CD14-positive monocyte (primary cell): ENCODE data around the gene CD46. TPM values are rescaled to one million over a fixed set of nuclear protein-coding genes. Genes with fewer than 3 reads are reported as not detected.
"Not testable (repeated sequence)": the region's sequence is repeated elsewhere in the genome, so short reads cannot be mapped to it uniquely, and the experiment has no call there.

Source experiments
- DNase-seq, 3 donors: peaks; one replicate each; pipeline ENCODE4 v3.0.0-alpha.2; 2011 to 2022
- H2AFZ ChIP-seq: 2 replicates; pipeline ENCODE4 v1.6.0; 2012; ENCODE audit warnings: mild to moderate bottlenecking, low read depth, low read length, inconsistent platforms; ENCODE audit not compliant: insufficient read depth, poor library complexity, severe bottlenecking
- H3K27ac ChIP-seq, 2 donors: 1 replicate in 1 of 2; 2 replicates in 1 of 2; pipeline ENCODE4 v1.5.1; 2012 to 2013; ENCODE audit warnings: low read length in 2 of 2, control low read depth in 1 of 2, inconsistent platforms in 1 of 2, low read depth in 1 of 2, mild to moderate bottlenecking in 1 of 2
- H3K27me3 ChIP-seq, 2 donors: one replicate each; pipeline versions ENCODE4 v1.6.0 to v1.6.1; 2011 to 2013; ENCODE audit warnings: low read length in 2 of 2; ENCODE audit not compliant: control insufficient read depth in 2 of 2, insufficient read depth in 2 of 2
- H3K36me3 ChIP-seq, 2 donors: replicated peaks in 1 of 2; 1 replicate in 1 of 2; 2 replicates in 1 of 2; pipeline versions ENCODE4 v1.5.1 to v1.6.1; 2012 to 2013; ENCODE audit warnings: low read length in 2 of 2, control low read depth in 1 of 2, inconsistent platforms in 1 of 2, mild to moderate bottlenecking in 1 of 2; ENCODE audit not compliant: insufficient read depth in 2 of 2, control insufficient read depth in 1 of 2
- H3K4me1 ChIP-seq, 2 donors: 1 replicate in 1 of 2; 2 replicates in 1 of 2; pipeline versions ENCODE4 v1.5.1 to v1.6.1; 2012 to 2013; ENCODE audit warnings: low read length in 2 of 2, control low read depth in 1 of 2, inconsistent platforms in 1 of 2, mild to moderate bottlenecking in 1 of 2, moderate library complexity in 1 of 2; ENCODE audit not compliant: insufficient read depth in 2 of 2, control insufficient read depth in 1 of 2
- H3K4me2 ChIP-seq: replicated peaks from 2 replicates; pipeline ENCODE3; 2012; ENCODE audit warnings: low read length, moderate library complexity, mild to moderate bottlenecking; ENCODE audit not compliant: poor library complexity, severe bottlenecking; ENCODE audit errors: extremely low read depth
- H3K4me3 ChIP-seq, 3 experiments: fragments of 200-600 bp in 1 of 3; sonication (generic) in 1 of 3; replicated peaks in 1 of 3; 1 replicate in 2 of 3; 2 replicates in 1 of 3; pipeline ENCODE4 v1.5.1; 2011 to 2013; ENCODE audit warnings: low read length in 3 of 3, mild to moderate bottlenecking in 3 of 3, control low read depth in 2 of 3, low read depth in 2 of 3, inconsistent platforms in 1 of 3, moderate library complexity in 1 of 3
- H3K79me2 ChIP-seq: 2 replicates; pipeline ENCODE4 v1.6.0; 2012; ENCODE audit warnings: mild to moderate bottlenecking, control low read depth, inconsistent platforms, low read length, moderate library complexity; ENCODE audit not compliant: insufficient read depth
- H3K9ac ChIP-seq: 2 replicates; pipeline ENCODE4 v1.6.0; 2017; ENCODE audit warnings: low read length, mild to moderate bottlenecking; ENCODE audit not compliant: insufficient read depth, poor library complexity, severe bottlenecking
- H3K9me3 ChIP-seq, 2 donors: replicated peaks in 1 of 2; 1 replicate in 1 of 2; 2 replicates in 1 of 2; pipeline versions ENCODE4 v1.5.1 to v1.6.1; 2012 to 2013; ENCODE audit warnings: low read length in 2 of 2, control low read depth in 1 of 2; ENCODE audit not compliant: control insufficient read depth in 1 of 2, insufficient read depth in 1 of 2
- H4K20me1 ChIP-seq: 2 replicates; pipeline ENCODE4 v1.6.0; 2012; ENCODE audit warnings: mild to moderate bottlenecking, low read length, control low read depth, moderate library complexity; ENCODE audit not compliant: insufficient read depth
- H3K27ac Mint-ChIP-seq, 7 donors: one replicate each; pipeline ENCODE4 v1.8.0; 2020; ENCODE audit warnings: mild to moderate bottlenecking in 7 of 7, mixed read lengths in 7 of 7, moderate library complexity in 6 of 7, inconsistent platforms in 2 of 7
- H3K27me3 Mint-ChIP-seq, 3 donors: one replicate each; pipeline ENCODE4 v1.8.0; 2021 to 2022; ENCODE audit warnings: low read depth in 3 of 3, mild to moderate bottlenecking in 3 of 3, mixed read lengths in 3 of 3, moderate library complexity in 3 of 3, inconsistent platforms in 1 of 3
- H3K36me3 Mint-ChIP-seq, 2 donors: one replicate each; pipeline ENCODE4 v1.8.0; 2020; ENCODE audit warnings: mixed read lengths in 2 of 2, inconsistent platforms in 1 of 2, mild to moderate bottlenecking in 1 of 2
- H3K4me1 Mint-ChIP-seq: one replicate; pipeline ENCODE4 v1.8.0; 2020; ENCODE audit warnings: mild to moderate bottlenecking, mixed read lengths
- H3K4me3 Mint-ChIP-seq, 2 donors: one replicate each; pipeline ENCODE4 v1.8.0; 2020; ENCODE audit warnings: mild to moderate bottlenecking in 2 of 2, mixed read lengths in 2 of 2, moderate library complexity in 1 of 2
- H3K9me3 Mint-ChIP-seq, 7 donors: one replicate each; pipeline ENCODE4 v1.8.0; 2020 to 2022; ENCODE audit warnings: mixed read lengths in 7 of 7, mild to moderate bottlenecking in 6 of 7, moderate library complexity in 6 of 7, inconsistent platforms in 2 of 7
- WGBS: methylation state at CpG from one replicate; pipeline ENCODE4 v1.1.5; 2013; ENCODE audit warnings: missing lambda C conversion rate; ENCODE audit not compliant: insufficient coverage; 5-methylcytosine and 5-hydroxymethylcytosine counted together
- intact Hi-C, 2 donors: fragments of 100-400 bp; cut with micrococcal nuclease; formaldehyde crosslinking; loops; one replicate each; pipeline versions ENCODE4 v1.15.0 to v1.15.1; 2023
- polyA plus RNA-seq, 3 donors: library from polyadenylated mRNA; depleted of rRNA in 1 of 3; unstranded in 2 of 3; stranded (reverse) in 1 of 3; fragments of 300-500 nt in 2 of 3; fragments of >200 nt in 1 of 3; fragmentation: Illumina TruSeq in 2 of 3; gene quantifications; 1 replicate in 2 of 3; 2 replicates in 1 of 3; pipeline ENCODE4 v1.2.3, GENCODE V29; 2012 to 2021
- TF ChIP-seq, protein P1 (sequence below): fragments of 200-600 bp; IDR thresholded peaks from one replicate; pipeline ENCODE4 v1.8.0; 2022; ENCODE audit warnings: antibody characterized with exemption, mild to moderate bottlenecking

CD46 gene
- polyA plus RNA-seq, 3 donors = 139 to 259 (median 210) TPM

DNA sequence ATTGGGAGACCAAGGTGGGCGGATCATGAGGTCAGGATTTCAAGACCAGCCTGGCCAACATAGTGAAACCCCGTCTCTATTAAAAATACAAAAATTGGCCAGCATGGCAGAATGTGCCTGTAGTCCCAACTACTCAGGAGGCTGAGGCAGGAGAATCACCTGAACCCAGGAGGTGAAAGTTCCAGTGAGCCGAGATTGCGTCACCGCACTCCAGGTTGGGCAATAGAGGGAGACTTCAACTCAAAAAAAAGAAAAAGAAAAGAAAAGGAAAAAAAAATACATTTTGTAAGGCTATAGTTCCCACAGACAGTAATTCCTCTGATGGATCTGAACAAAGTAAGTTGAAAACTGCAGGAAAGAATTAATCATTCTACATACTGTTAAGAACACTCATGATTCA lies 48.1 kb upstream of the CD46 start:
- Mint-ChIP-seq H3K4me3 (no peak overlapping the region), H3K9me3 (peaks cover 0 to 3% (median 0%) of the 10 kb centered on the region in 7 donors), H3K27me3 (peaks cover 0 to 2% (median 2%) of the 10 kb centered on the region in 3 donors), H3K36me3 (no peaks in the 10 kb centered on the region), H3K27ac (no peak overlapping the region), H3K4me1 (peaks cover 5% of the 10 kb centered on the region)
- no peak for DNase-seq
- Histone ChIP-seq H4K20me1 (no peaks in the 10 kb centered on the region), H3K4me3 (no peak overlapping the region), H3K9ac (no peak overlapping the region), H3K27me3 (no peaks in the 10 kb centered on the region), H3K4me1 (no peaks in the 10 kb centered on the region), H3K27ac (no peak overlapping the region), H3K4me2 (no peak overlapping the region), H3K79me2 (no peaks in the 10 kb centered on the region), H3K36me3 (no peaks in the 10 kb centered on the region), H2AFZ (no peak overlapping the region), H3K9me3 (no peaks in the 10 kb centered on the region)
- intact Hi-C loops = no loop called here
- WGBS = 96% methylated on average over 2 of the region's 5 CpGs
- TF ChIP-seq, protein P1, sequence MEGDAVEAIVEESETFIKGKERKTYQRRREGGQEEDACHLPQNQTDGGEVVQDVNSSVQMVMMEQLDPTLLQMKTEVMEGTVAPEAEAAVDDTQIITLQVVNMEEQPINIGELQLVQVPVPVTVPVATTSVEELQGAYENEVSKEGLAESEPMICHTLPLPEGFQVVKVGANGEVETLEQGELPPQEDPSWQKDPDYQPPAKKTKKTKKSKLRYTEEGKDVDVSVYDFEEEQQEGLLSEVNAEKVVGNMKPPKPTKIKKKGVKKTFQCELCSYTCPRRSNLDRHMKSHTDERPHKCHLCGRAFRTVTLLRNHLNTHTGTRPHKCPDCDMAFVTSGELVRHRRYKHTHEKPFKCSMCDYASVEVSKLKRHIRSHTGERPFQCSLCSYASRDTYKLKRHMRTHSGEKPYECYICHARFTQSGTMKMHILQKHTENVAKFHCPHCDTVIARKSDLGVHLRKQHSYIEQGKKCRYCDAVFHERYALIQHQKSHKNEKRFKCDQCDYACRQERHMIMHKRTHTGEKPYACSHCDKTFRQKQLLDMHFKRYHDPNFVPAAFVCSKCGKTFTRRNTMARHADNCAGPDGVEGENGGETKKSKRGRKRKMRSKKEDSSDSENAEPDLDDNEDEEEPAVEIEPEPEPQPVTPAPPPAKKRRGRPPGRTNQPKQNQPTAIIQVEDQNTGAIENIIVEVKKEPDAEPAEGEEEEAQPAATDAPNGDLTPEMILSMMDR = no peak

DNA sequence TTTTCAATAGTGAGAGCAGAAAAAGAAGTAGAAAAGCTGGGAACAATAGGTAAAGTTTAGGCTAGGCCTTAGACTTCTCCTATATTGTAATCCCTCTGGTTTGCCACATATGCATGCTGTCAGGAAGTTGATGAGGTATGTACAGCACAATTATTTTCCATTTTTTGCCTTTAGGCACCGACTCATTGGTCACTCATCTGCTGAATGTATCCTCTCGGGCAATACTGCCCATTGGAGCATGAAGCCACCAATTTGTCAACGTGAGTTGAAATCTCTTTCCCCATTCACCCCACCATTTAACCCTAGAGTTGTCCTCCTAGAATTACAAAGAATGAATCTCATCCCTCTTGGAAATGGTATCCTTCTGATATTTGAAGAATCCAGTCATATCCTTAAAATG lies 43.9 kb upstream of the CD46 start:
- H3K27me3 Mint-ChIP-seq, H3K27ac Mint-ChIP-seq, H3K36me3 Mint-ChIP-seq, H4K20me1 ChIP-seq, intact Hi-C loops, H3K4me2 ChIP-seq, H3K79me2 ChIP-seq, H3K4me3 ChIP-seq, H3K4me1 Mint-ChIP-seq, H3K9ac ChIP-seq, H3K36me3 ChIP-seq, H3K9me3 Mint-ChIP-seq, H3K27ac ChIP-seq, H3K4me3 Mint-ChIP-seq, H2AFZ ChIP-seq, H3K27me3 ChIP-seq, H3K9me3 ChIP-seq, DNase-seq, H3K4me1 ChIP-seq: not testable (repeated sequence)
- 92% methylated on average over 3 of the region's 3 CpGs for WGBS
